A549 (cell line): ENCODE measurements around the gene HRK. TPM values are rescaled to one million over a fixed set of nuclear protein-coding genes. Genes with fewer than 3 reads are reported as not detected.

Experiments used
- ATAC-seq, 2 experiments: fragments of 200-7000 bp in 1 of 2; fragments of >200 bp in 1 of 2; cut with Nextera tagmentation in 1 of 2; cut with Tn5 transposase in 1 of 2; 3 replicates each; pipeline versions ENCODE4 v1.8.0 to v1.9.1; 2018 to 2020; ENCODE audit warnings: mild to moderate bottlenecking in 1 of 2, moderate library complexity in 1 of 2
- CTCF ChIA-PET: fragments of 300-600 bp; sonication (Branson Sonifier 250); formaldehyde crosslinking; extraction: SDS; loops from one replicate; lab custom pipeline; 2021; ENCODE audit warnings: antibody characterized with exemption, inconsistent platforms; lab: Yijun Ruan, JAX
- POLR2A ChIA-PET: fragments of 350-600 bp; formaldehyde crosslinking; extraction: SDS; loops from one replicate; lab custom pipeline; 2021; ENCODE audit warnings: antibody characterized with exemption, inconsistent platforms; lab: Yijun Ruan, JAX
- DNase-seq, 2 experiments: peaks; one replicate each; pipeline versions ENCODE4 v3.0.0 to v3.0.0-alpha.2; 2011 to 2016; ENCODE audit warnings: low read depth in 1 of 2, low spot score in 1 of 2
- FAIRE-seq: peaks from 2 replicates; lab custom pipeline; 2011; peaks lifted over from hg19 to GRCh38; lab: Jason Lieb, UNC
- H3K27ac ChIP-seq, 2 experiments: fragments of >200 bp; sonication (Bioruptor Twin); formaldehyde crosslinking; 3 replicates each; pipeline ENCODE4 v1.5.1; 2016 to 2017
- H3K4me1 ChIP-seq: fragments of >200 bp; sonication (Bioruptor Twin); formaldehyde crosslinking; 3 replicates; pipeline ENCODE4 v1.6.1; 2016
- H3K4me2 ChIP-seq: fragments of >200 bp; sonication (Bioruptor Twin); formaldehyde crosslinking; 3 replicates; pipeline ENCODE4 v1.6.1; 2016
- H3K4me3 ChIP-seq: fragments of >200 bp; sonication (Bioruptor Twin); formaldehyde crosslinking; 3 replicates; pipeline ENCODE4 v1.5.1; 2016
- H3K9me3 ChIP-seq: fragments of >200 bp; sonication (Bioruptor Twin); formaldehyde crosslinking; 3 replicates; pipeline ENCODE4 v1.6.1; 2016
- BHLHE40 ChIP-seq: IDR thresholded peaks from 2 replicates; pipeline ENCODE4 v1.6.1; 2012; ENCODE audit warnings: low read depth, low read length, inconsistent platforms
- CBX8 ChIP-seq: fragments of 200-600 bp; sonication (generic); IDR thresholded peaks from 2 replicates; pipeline ENCODE4 v1.6.1; 2016
- CEBPB ChIP-seq, 2 experiments: fragments of >200 bp in 1 of 2; sonication (Bioruptor Twin) in 1 of 2; formaldehyde crosslinking in 1 of 2; IDR thresholded peaks; 2 replicates each; pipeline ENCODE4 v1.6.1; 2012 to 2016
- CHD4 ChIP-seq: fragments of 200-600 bp; sonication (generic); IDR thresholded peaks from 2 replicates; pipeline ENCODE4 v1.6.1; 2016; ENCODE audit warnings: antibody characterized with exemption, mild to moderate bottlenecking, borderline replicate concordance
- EHF ChIP-seq: fragments of 250-450 bp; sonication (Bioruptor Pico); IDR thresholded peaks from 2 replicates; pipeline ENCODE4 v1.5.0; 2020; ENCODE audit warnings: mild to moderate bottlenecking
- EHMT2 ChIP-seq: fragments of 200-600 bp; sonication (generic); IDR thresholded peaks from 2 replicates; pipeline ENCODE4 v1.6.1; 2016; ENCODE audit warnings: antibody characterized with exemption, low read depth, mild to moderate bottlenecking, moderate library complexity
- ESRRA ChIP-seq: fragments of 150-350 bp; IDR thresholded peaks from 2 replicates; pipeline ENCODE4 v1.6.1; 2014; ENCODE audit warnings: mild to moderate bottlenecking, low read length, borderline replicate concordance
- FOSB ChIP-seq: fragments of 250-450 bp; sonication (Bioruptor Pico); IDR thresholded peaks from 2 replicates; pipeline ENCODE4 v1.5.0; 2020; ENCODE audit warnings: mild to moderate bottlenecking, moderate library complexity
- FOXS1 ChIP-seq: fragments of 250-450 bp; sonication (Bioruptor Pico); IDR thresholded peaks from 2 replicates; pipeline ENCODE4 v1.5.0; 2020; ENCODE audit warnings: mild to moderate bottlenecking, moderate library complexity
- HEYL ChIP-seq: fragments of 250-450 bp; sonication (Bioruptor Pico); IDR thresholded peaks from 2 replicates; pipeline ENCODE4 v1.8.0; 2021; ENCODE audit warnings: mild to moderate bottlenecking, moderate library complexity
- HOXB13 ChIP-seq: fragments of 250-450 bp; sonication (Bioruptor Pico); IDR thresholded peaks from 2 replicates; pipeline ENCODE4 v1.5.0; 2020; ENCODE audit warnings: low read depth, mild to moderate bottlenecking, moderate library complexity
- HOXB5 ChIP-seq: fragments of 250-450 bp; sonication (Bioruptor Pico); IDR thresholded peaks from 2 replicates; pipeline ENCODE4 v1.5.0; 2020; ENCODE audit warnings: mild to moderate bottlenecking, moderate library complexity
- JUN ChIP-seq, 2 experiments: fragments of >200 bp; sonication (Bioruptor Twin); formaldehyde crosslinking; IDR thresholded peaks; 2 replicates in 1 of 2; 3 replicates in 1 of 2; pipeline ENCODE4 v1.6.1; 2016 to 2017
- JUNB ChIP-seq: fragments of >200 bp; sonication (Bioruptor Twin); formaldehyde crosslinking; IDR thresholded peaks from 2 replicates; pipeline ENCODE4 v1.6.1; 2016
- KDM5A ChIP-seq: fragments of 200-600 bp; sonication (generic); IDR thresholded peaks from 2 replicates; pipeline ENCODE4 v1.6.1; 2016; ENCODE audit warnings: antibody characterized with exemption, mild to moderate bottlenecking
- MAFK ChIP-seq: fragments of 450-650 bp; IDR thresholded peaks from 2 replicates; pipeline ENCODE4 v1.6.1; 2014; ENCODE audit not compliant: partially characterized antibody
- MYC ChIP-seq: IDR thresholded peaks from 2 replicates; pipeline ENCODE4 v1.6.1; 2012; ENCODE audit warnings: mild to moderate bottlenecking, inconsistent platforms, low read length, improper control_type of control experiment, borderline replicate concordance
- PHF8 ChIP-seq: fragments of 200-600 bp; sonication (generic); IDR thresholded peaks from 2 replicates; pipeline ENCODE4 v1.6.1; 2016; ENCODE audit warnings: low read depth, mild to moderate bottlenecking, antibody characterized with exemption, moderate library complexity, borderline replicate concordance
- POLR2A ChIP-seq: IDR thresholded peaks from 2 replicates; pipeline ENCODE4 v1.6.1; 2012; ENCODE audit warnings: mild to moderate bottlenecking, low read length
- RARB ChIP-seq: fragments of 250-450 bp; sonication (Bioruptor Pico); IDR thresholded peaks from 2 replicates; pipeline ENCODE4 v1.8.0; 2021; ENCODE audit warnings: mild to moderate bottlenecking, moderate library complexity
- RCOR1 ChIP-seq: fragments of 150-350 bp; IDR thresholded peaks from 2 replicates; pipeline ENCODE4 v1.6.1; 2014; ENCODE audit warnings: antibody characterized with exemption, low read length, low read depth
- RNF2 ChIP-seq: fragments of 200-600 bp; sonication (generic); IDR thresholded peaks from 2 replicates; pipeline ENCODE4 v1.6.1; 2016; ENCODE audit warnings: low read depth, mild to moderate bottlenecking, antibody characterized with exemption, moderate library complexity, borderline replicate concordance
- TFCP2L1 ChIP-seq: fragments of 250-450 bp; sonication (Bioruptor Pico); IDR thresholded peaks from 2 replicates; pipeline ENCODE4 v1.5.0; 2021; ENCODE audit warnings: mild to moderate bottlenecking
- TP53 ChIP-seq: fragments of 250-450 bp; sonication (Bioruptor Pico); IDR thresholded peaks from 2 replicates; pipeline ENCODE4 v1.5.0; 2021; ENCODE audit warnings: mild to moderate bottlenecking, moderate library complexity
- ZFP36 ChIP-seq: fragments of 450-650 bp; IDR thresholded peaks from 2 replicates; pipeline ENCODE4 v1.6.1; 2014; ENCODE audit warnings: borderline replicate concordance; ENCODE audit not compliant: partially characterized antibody
- ZNF302 ChIP-seq: fragments of 250-450 bp; sonication (Bioruptor Pico); IDR thresholded peaks from 2 replicates; pipeline ENCODE4 v1.9.0; 2021; ENCODE audit warnings: inconsistent platforms, mild to moderate bottlenecking, moderate library complexity
- ZSCAN20 ChIP-seq: fragments of 250-450 bp; sonication (Bioruptor Pico); IDR thresholded peaks from 2 replicates; pipeline ENCODE4 v1.8.0; 2022; ENCODE audit warnings: mild to moderate bottlenecking, moderate library complexity
- WGBS: methylation state at CpG from one replicate; pipeline ENCODE4 v1.1.6; 2017; ENCODE audit errors: missing lambda C conversion rate; 5-methylcytosine and 5-hydroxymethylcytosine counted together
- polyA plus RNA-seq, 4 experiments: library from polyadenylated mRNA; depleted of rRNA in 3 of 4; stranded (reverse); fragments of >200 nt; fragmentation: RNase III in 1 of 4; extraction: RNeasy Plus Mini Kit Qiagen cat#74134 plus additional on column Dnase treatment in 1 of 4; gene quantifications; 2 replicates in 3 of 4; 3 replicates in 1 of 4; pipeline ENCODE4 v1.2.3, GENCODE V29; 2011 to 2017
- TF ChIP-seq, protein P1 (sequence below): fragments of 450-650 bp; IDR thresholded peaks from 2 replicates; pipeline ENCODE4 v1.6.1; 2014; ENCODE audit warnings: antibody characterized with exemption
- TF ChIP-seq, protein P2 (sequence below): fragments of 150-350 bp; IDR thresholded peaks from 2 replicates; pipeline ENCODE4 v1.6.1; 2014; ENCODE audit warnings: low read depth, mild to moderate bottlenecking, low read length
- TF ChIP-seq, protein P3 (sequence below): fragments of >200 bp; sonication (Bioruptor Twin); formaldehyde crosslinking; IDR thresholded peaks from 3 replicates; pipeline ENCODE4 v1.6.1; 2016
- TF ChIP-seq, protein P4 (sequence below): fragments of 250-450 bp; sonication (Bioruptor Pico); IDR thresholded peaks from 2 replicates; pipeline ENCODE4 v1.5.0; 2020; ENCODE audit warnings: low read depth, mild to moderate bottlenecking, moderate library complexity
- TF ChIP-seq, protein P5 (sequence below): IDR thresholded peaks from 2 replicates; pipeline ENCODE4 v1.6.1; 2012
- TF ChIP-seq, protein P6 (sequence below): fragments of 200-600 bp; sonication (generic); IDR thresholded peaks from 2 replicates; pipeline ENCODE4 v1.6.1; 2016; ENCODE audit warnings: antibody characterized with exemption, mild to moderate bottlenecking, moderate library complexity

The HRK gene
- polyA plus RNA-seq, 2 of the 4 experiments (the other 2 are of a cell fraction) = 0.13 to 0.34 TPM

DNA sequence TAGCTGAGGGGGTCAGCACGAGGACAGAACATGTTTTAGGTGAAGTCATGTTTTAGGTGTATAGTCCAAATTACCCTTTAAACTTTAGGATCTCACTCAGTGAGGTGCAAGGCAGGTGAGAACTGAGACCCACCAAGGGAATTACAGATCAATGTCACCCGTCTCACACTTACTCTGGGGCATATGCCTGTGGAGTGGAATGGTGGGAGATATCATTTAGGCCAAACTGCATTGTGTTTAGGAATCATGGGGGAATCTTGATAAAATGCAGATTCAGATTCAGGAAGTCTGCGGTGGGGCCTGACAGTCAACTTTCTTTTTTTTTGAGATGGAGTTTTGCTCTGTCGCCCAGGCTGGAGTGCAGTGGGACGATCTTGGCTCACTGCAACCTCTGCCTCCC lies 47.3 kb upstream of the HRK start:
- Histone ChIP-seq H3K9me3 (no peaks in the 10 kb centered on the region), H3K27ac (no peak overlapping the region), H3K4me2 (no peak overlapping the region), H3K4me1 (peaks cover 12% of the 10 kb centered on the region), H3K4me3 (no peak overlapping the region)
- ATAC-seq (no peak), DNase-seq (no peak), FAIRE-seq (no peak)
- TF ChIP-seq CEBPB (IDR thresholded peaks at IDR 0.05) = no peak
- no peak for TF ChIP-seq RCOR1
- TF ChIP-seq EHF (CRISPR knock-in tag) = no peak
- TF ChIP-seq, protein P1, sequence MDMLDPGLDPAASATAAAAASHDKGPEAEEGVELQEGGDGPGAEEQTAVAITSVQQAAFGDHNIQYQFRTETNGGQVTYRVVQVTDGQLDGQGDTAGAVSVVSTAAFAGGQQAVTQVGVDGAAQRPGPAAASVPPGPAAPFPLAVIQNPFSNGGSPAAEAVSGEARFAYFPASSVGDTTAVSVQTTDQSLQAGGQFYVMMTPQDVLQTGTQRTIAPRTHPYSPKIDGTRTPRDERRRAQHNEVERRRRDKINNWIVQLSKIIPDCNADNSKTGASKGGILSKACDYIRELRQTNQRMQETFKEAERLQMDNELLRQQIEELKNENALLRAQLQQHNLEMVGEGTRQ = no peak
- TF ChIP-seq, protein P2, sequence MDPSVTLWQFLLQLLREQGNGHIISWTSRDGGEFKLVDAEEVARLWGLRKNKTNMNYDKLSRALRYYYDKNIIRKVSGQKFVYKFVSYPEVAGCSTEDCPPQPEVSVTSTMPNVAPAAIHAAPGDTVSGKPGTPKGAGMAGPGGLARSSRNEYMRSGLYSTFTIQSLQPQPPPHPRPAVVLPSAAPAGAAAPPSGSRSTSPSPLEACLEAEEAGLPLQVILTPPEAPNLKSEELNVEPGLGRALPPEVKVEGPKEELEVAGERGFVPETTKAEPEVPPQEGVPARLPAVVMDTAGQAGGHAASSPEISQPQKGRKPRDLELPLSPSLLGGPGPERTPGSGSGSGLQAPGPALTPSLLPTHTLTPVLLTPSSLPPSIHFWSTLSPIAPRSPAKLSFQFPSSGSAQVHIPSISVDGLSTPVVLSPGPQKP = no peak
- no peak for TF ChIP-seq BHLHE40
- TF ChIP-seq ZNF302 = no peak
- no peak for TF ChIP-seq POLR2A
- TF ChIP-seq FOXS1 (CRISPR knock-in tag) = no peak
- TF ChIP-seq, protein P3, sequence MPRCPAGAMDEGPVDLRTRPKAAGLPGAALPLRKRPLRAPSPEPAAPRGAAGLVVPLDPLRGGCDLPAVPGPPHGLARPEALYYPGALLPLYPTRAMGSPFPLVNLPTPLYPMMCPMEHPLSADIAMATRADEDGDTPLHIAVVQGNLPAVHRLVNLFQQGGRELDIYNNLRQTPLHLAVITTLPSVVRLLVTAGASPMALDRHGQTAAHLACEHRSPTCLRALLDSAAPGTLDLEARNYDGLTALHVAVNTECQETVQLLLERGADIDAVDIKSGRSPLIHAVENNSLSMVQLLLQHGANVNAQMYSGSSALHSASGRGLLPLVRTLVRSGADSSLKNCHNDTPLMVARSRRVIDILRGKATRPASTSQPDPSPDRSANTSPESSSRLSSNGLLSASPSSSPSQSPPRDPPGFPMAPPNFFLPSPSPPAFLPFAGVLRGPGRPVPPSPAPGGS = no peak
- TF ChIP-seq JUNB = no peak
- no peak for TF ChIP-seq CHD4
- TF ChIP-seq HOXB5 (CRISPR knock-in tag) = no peak
- TF ChIP-seq JUN (IDR thresholded peaks at IDR 0.05) = no peak
- TF ChIP-seq ESRRA = no peak
- TF ChIP-seq HOXB13 = no peak
- no peak for TF ChIP-seq HEYL (CRISPR knock-in tag)
- TF ChIP-seq CBX8 = no peak
- TF ChIP-seq MAFK = no peak
- TF ChIP-seq ZSCAN20 (CRISPR knock-in tag) = no peak
- WGBS = 93% methylated on average over 5 of the region's 5 CpGs
- CTCF ChIA-PET = interaction anchor here (0.5 to 1.6 kb wide), 2 partner anchors 15 to 1224 kb away, joined by 3 read pairs; no protein-coding TSS in a partner anchor
- POLR2A ChIA-PET = no interaction called here

DNA sequence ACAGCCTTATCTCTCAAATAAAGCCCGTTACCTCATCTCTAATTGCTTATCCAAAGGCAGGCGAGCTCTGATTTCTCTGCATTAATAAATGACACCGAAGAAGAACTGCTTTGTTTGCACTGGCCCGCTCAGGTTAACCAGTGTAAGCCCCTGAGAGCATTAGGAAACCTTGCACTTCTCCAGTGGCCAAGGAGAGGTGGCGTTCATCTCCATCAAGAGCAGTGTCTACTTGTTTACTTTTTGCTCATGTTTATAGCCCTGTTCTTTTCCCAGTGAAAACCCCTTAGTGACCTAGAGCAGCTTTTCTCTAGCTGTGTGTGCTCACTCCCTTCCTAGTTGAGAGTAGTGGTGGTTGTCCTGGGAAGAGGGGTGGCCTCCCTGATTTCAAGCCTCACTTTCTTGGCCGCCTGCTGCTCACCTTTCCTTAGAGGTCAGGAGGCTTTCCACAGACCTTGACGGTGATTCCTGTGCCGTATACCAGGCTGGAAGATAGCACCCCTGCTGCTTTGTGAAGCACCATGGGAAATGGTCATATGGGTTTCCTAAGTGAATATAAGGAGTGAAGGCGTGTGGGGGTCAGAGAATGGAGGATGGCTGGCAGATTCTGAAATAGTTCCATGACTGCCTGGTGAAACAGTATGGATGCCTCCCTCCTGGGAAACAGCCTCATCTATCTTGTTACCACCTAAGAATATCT lies 46.2 kb upstream of the HRK start:
- CTCF ChIA-PET = no interaction called here
- no peak for FAIRE-seq
- Histone ChIP-seq H3K4me2 (no peak overlapping the region), H3K4me3 (no peak overlapping the region), H3K9me3 (no peaks in the 10 kb centered on the region), H3K4me1 (peaks cover 12% of the 10 kb centered on the region), H3K27ac (no peak overlapping the region)
- POLR2A ChIA-PET = no interaction called here
- DNase-seq = no peak
- WGBS = 81% methylated on average over 9 of the region's 9 CpGs
- ATAC-seq = no peak
- TF ChIP-seq RARB (CRISPR knock-in tag) (no peak), RNF2 (no peak), ZFP36 (no peak), MYC (no peak), TFCP2L1 (CRISPR knock-in tag) (no peak), MAFK (no peak), PHF8 (no peak), FOSB (CRISPR knock-in tag) (no peak), TP53 (CRISPR knock-in tag) (no peak), KDM5A (no peak), ESRRA (no peak), EHMT2 (no peak)
- TF ChIP-seq, protein P4, sequence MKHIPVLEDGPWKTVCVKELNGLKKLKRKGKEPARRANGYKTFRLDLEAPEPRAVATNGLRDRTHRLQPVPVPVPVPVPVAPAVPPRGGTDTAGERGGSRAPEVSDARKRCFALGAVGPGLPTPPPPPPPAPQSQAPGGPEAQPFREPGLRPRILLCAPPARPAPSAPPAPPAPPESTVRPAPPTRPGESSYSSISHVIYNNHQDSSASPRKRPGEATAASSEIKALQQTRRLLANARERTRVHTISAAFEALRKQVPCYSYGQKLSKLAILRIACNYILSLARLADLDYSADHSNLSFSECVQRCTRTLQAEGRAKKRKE (CRISPR knock-in tag) = no peak
- TF ChIP-seq, protein P5, sequence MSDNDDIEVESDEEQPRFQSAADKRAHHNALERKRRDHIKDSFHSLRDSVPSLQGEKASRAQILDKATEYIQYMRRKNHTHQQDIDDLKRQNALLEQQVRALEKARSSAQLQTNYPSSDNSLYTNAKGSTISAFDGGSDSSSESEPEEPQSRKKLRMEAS = no peak
- TF ChIP-seq, protein P6, sequence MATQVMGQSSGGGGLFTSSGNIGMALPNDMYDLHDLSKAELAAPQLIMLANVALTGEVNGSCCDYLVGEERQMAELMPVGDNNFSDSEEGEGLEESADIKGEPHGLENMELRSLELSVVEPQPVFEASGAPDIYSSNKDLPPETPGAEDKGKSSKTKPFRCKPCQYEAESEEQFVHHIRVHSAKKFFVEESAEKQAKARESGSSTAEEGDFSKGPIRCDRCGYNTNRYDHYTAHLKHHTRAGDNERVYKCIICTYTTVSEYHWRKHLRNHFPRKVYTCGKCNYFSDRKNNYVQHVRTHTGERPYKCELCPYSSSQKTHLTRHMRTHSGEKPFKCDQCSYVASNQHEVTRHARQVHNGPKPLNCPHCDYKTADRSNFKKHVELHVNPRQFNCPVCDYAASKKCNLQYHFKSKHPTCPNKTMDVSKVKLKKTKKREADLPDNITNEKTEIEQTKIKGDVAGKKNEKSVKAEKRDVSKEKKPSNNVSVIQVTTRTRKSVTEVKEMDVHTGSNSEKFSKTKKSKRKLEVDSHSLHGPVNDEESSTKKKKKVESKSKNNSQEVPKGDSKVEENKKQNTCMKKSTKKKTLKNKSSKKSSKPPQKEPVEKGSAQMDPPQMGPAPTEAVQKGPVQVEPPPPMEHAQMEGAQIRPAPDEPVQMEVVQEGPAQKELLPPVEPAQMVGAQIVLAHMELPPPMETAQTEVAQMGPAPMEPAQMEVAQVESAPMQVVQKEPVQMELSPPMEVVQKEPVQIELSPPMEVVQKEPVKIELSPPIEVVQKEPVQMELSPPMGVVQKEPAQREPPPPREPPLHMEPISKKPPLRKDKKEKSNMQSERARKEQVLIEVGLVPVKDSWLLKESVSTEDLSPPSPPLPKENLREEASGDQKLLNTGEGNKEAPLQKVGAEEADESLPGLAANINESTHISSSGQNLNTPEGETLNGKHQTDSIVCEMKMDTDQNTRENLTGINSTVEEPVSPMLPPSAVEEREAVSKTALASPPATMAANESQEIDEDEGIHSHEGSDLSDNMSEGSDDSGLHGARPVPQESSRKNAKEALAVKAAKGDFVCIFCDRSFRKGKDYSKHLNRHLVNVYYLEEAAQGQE = no peak
